Ovary (tissue), 9 donors: Measurements from ENCODE around the gene PNPT1. TPM values are rescaled to one million over a fixed set of nuclear protein-coding genes. Genes with fewer than 3 reads are reported as not detected.
"Not testable (repeated sequence)": the region's sequence is repeated elsewhere in the genome, so short reads cannot be mapped to it uniquely, and the experiment has no call there.

Experiments used
- DNase-seq, 5 donors: peaks; one replicate each; pipeline ENCODE4 v3.0.0-alpha.2; 2019 to 2020
- H3K27ac ChIP-seq, 2 donors: fragments of 200-600 bp; one replicate each; pipeline versions ENCODE4 v1.5.1 to v1.8.0; 2019 to 2022
- H3K27me3 ChIP-seq: fragments of 200-600 bp; one replicate; pipeline ENCODE4 v1.8.0; 2022
- H3K36me3 ChIP-seq: fragments of 200-600 bp; sonication (generic); one replicate; pipeline ENCODE4 v1.5.1; 2019
- H3K4me1 ChIP-seq: one replicate; pipeline ENCODE4 v1.8.1; 2013; ENCODE audit warnings: mild to moderate bottlenecking, moderate library complexity; ENCODE audit not compliant: insufficient read depth
- H3K4me3 ChIP-seq: fragments of 200-600 bp; sonication (generic); one replicate; pipeline ENCODE4 v1.5.1; 2017
- H3K9me3 ChIP-seq, 2 donors: fragments of 200-600 bp in 1 of 2; sonication (generic) in 1 of 2; one replicate each; pipeline versions ENCODE4 v1.5.1 to v1.8.1; 2013 to 2019; ENCODE audit warnings: mild to moderate bottlenecking in 1 of 2, moderate library complexity in 1 of 2
- CTCF ChIP-seq, 3 donors: fragments of 450-650 bp in 2 of 3; fragments of 200-600 bp in 1 of 3; IDR thresholded peaks; one replicate each; pipeline versions ENCODE4 v1.5.1 to v1.8.0; 2016 to 2022; ENCODE audit warnings: antibody characterized with exemption in 3 of 3, mild to moderate bottlenecking in 1 of 3
- EP300 ChIP-seq: sonication (generic); formaldehyde crosslinking; IDR thresholded peaks from one replicate; pipeline ENCODE4 v1.6.1; 2017; ENCODE audit warnings: antibody characterized with exemption
- POLR2A ChIP-seq: fragments of 450-650 bp; IDR thresholded peaks from one replicate; pipeline ENCODE4 v1.6.1; 2017; ENCODE audit warnings: antibody characterized with exemption, mild to moderate bottlenecking, moderate library complexity
- WGBS, 3 donors: extraction: QIAGEN DNeasy Blood & Tissue Kit in 1 of 3; methylation state at CpG; one replicate each; pipeline versions ENCODE4 v1.1.5 to v1.1.7; 2013 to 2017; 5-methylcytosine and 5-hydroxymethylcytosine counted together
- intact Hi-C, 4 donors: fragments of 100-400 bp; cut with DNase I; formaldehyde crosslinking; loops; one replicate each; pipeline versions ENCODE4 v1.11.0 to v1.15.1; 2022 to 2023
- polyA plus RNA-seq, 2 donors: library from polyadenylated mRNA; stranded (reverse); fragments of 200-250 nt in 1 of 2; fragments of 350-450 nt in 1 of 2; fragmentation: Illumina TruSeq in 1 of 2; extraction: RNeasy Lipid Tissue Mini Kit (QIAGEN cat#74804) in 1 of 2; gene quantifications; one replicate each; pipeline ENCODE4 v1.2.3, GENCODE V29; 2013 to 2014
- total RNA-seq, 7 donors: library from RNA; depleted of rRNA in 2 of 7; stranded (reverse); fragments of >200 nt in 2 of 7; fragmentation: NEBNext Ultra II Directional in 3 of 7; extraction: Animal tissue kit (Norgen Biotek cat#: 25700) in 3 of 7; gene quantifications; one replicate each; pipeline versions ENCODE4 v1.1.0 to v1.2.4, GENCODE V29; 2016 to 2023
- donor health status: DM: no; HTN: no; CAD: no; lungs with moderate emphysema.
- donor health status: DM: no; HTN: no; CAD: no.
- donor health status: Bipolar disorder and iron deficiency.
- donor health status: DM: yes; HTN: yes; CAD: no.
- donor health status: DM: no; HTN: no; CAD: no.
- donor health status: DM: yes; HTN: yes; CAD: no.

PNPT1 gene
- total and polyA plus RNA-seq, 9 donors, result 6.1 to 19.2 (median 17.0) TPM

GRCh38 chr2:55719852-55720251, 26.2 kb upstream of the PNPT1 start:
- H3K4me3 ChIP-seq, result no peak overlapping the region
- 80 to 94% (median 81%) methylated on average over 1 of the region's 1 CpG for WGBS, 3 donors
- no peaks in the 10 kb centered on the region for H3K27me3 ChIP-seq
- H3K4me1 ChIP-seq, result no peaks in the 10 kb centered on the region
- H3K36me3 ChIP-seq, result no peaks in the 10 kb centered on the region
- TF ChIP-seq EP300 (no peak), CTCF (IDR thresholded peaks at IDR 0.05) (no peak), POLR2A (no peak)
- no peaks in the 10 kb centered on the region for H3K9me3 ChIP-seq
- no peak overlapping the region for H3K27ac ChIP-seq
- no peak for DNase-seq
- intact Hi-C loops, result loop anchor here in 3 of 4 donors (2.0 to 10.0 kb wide), 5 partner anchors 287 to 415 kb away; no protein-coding TSS in a partner anchor

GRCh38 chr2:55718165-55719008, 24.7 kb upstream of the PNPT1 start:
- H3K9me3 ChIP-seq, result no peaks in the 10 kb centered on the region
- intact Hi-C loops, result loop anchor here in 3 of 4 donors (2.0 to 10.0 kb wide), 4 partner anchors 289 to 416 kb away; no protein-coding TSS in a partner anchor
- H3K4me3 ChIP-seq, result no peak overlapping the region
- no peaks in the 10 kb centered on the region for H3K4me1 ChIP-seq
- no peak overlapping the region for H3K27ac ChIP-seq
- peak; percentile 20 to 84 (median 71) for TF ChIP-seq CTCF (IDR thresholded peaks at IDR 0.05)
- TF ChIP-seq EP300, result no peak
- TF ChIP-seq POLR2A, result no peak
- H3K27me3 ChIP-seq, result no peaks in the 10 kb centered on the region
- peak in 4 of 5 donors; percentile 19 to 60 (median 40) for DNase-seq
- WGBS, 3 donors, result 25 to 33% (median 25%) methylated on average over 11 of the region's 11 CpGs
- H3K36me3 ChIP-seq, result no peaks in the 10 kb centered on the region

- no peak overlapping the region for H3K27ac ChIP-seq
- DNase-seq, result no peak
- no peaks in the 10 kb centered on the region for H3K9me3 ChIP-seq
- WGBS, 3 donors, result 81 to 85% (median 81%) methylated on average over 4 of the region's 4 CpGs
- no peaks in the 10 kb centered on the region for H3K36me3 ChIP-seq
- no peaks in the 10 kb centered on the region for H3K4me1 ChIP-seq
- H3K4me3 ChIP-seq, result no peak overlapping the region
- TF ChIP-seq POLR2A (no peak), EP300 (no peak), CTCF (IDR thresholded peaks at IDR 0.05) (no peak)
- intact Hi-C loops, result loop anchor here in 3 of 4 donors (5.0 to 10.0 kb wide), 3 partner anchors 292 to 419 kb away; no protein-coding TSS in a partner anchor
- H3K27me3 ChIP-seq, result no peaks in the 10 kb centered on the region
These were observed 22.0 kb upstream of the PNPT1 start for GRCh38 chr2:55715626-55716025.

- H3K4me3 ChIP-seq, H3K27ac ChIP-seq, DNase-seq, H3K27me3 ChIP-seq, H3K9me3 ChIP-seq, H3K36me3 ChIP-seq, H3K4me1 ChIP-seq: not testable (repeated sequence)
- intact Hi-C loops, result loop anchor here in 3 of 4 donors (5.0 to 10.0 kb wide), 3 partner anchors 292 to 420 kb away; no protein-coding TSS in a partner anchor
- WGBS, 3 donors, result 84 to 93% (median 92%) methylated on average over 3 of the region's 3 CpGs
These were observed 21.5 kb upstream of the PNPT1 start for GRCh38 chr2:55715178-55715577.
